Caco-2 (cell line): ENCODE measurements around the gene PRPF19. TPM values are rescaled to one million over a fixed set of nuclear protein-coding genes. Genes with fewer than 3 reads are reported as not detected.

Experiments used
- BruUV-seq: library from RNA; stranded (reverse); fragments of 400-500 nt; replicated peaks from 2 replicates; lab custom pipeline; 2021; lab: Mats Ljungman, UMichigan
- CTCF ChIA-PET: fragments of 300-600 bp; sonication (Branson Sonifier 250); formaldehyde crosslinking; loops from one replicate; lab custom pipeline; 2022; ENCODE audit warnings: antibody characterized with exemption; lab: Charles Lee
- POLR2A ChIA-PET: fragments of 300-600 bp; sonication (Branson Sonifier 250); formaldehyde crosslinking; loops from one replicate; lab custom pipeline; 2022; ENCODE audit warnings: antibody characterized with exemption; lab: Charles Lee
- DNase-seq, 2 experiments: peaks; one replicate each; pipeline versions ENCODE4 v3.0.0 to v3.0.0-alpha.2; 2020 to 2022
- H3K27me3 ChIP-seq: replicated peaks from 2 replicates; pipeline ENCODE4 v1.6.0; 2011; ENCODE audit warnings: low read length; ENCODE audit not compliant: control insufficient read depth, insufficient read depth
- H3K36me3 ChIP-seq: 2 replicates; pipeline ENCODE4 v1.5.1; 2011; ENCODE audit warnings: low read length; ENCODE audit not compliant: control insufficient read depth, insufficient read depth
- H3K4me1 ChIP-seq: fragments of 250-450 bp; sonication (Bioruptor Pico); 2 replicates; pipeline ENCODE4 v1.5.1; 2020; ENCODE audit warnings: mild to moderate bottlenecking
- H3K4me3 ChIP-seq: 2 replicates; pipeline ENCODE4 v1.5.1; 2011; ENCODE audit warnings: low read depth, mild to moderate bottlenecking, control low read depth, low read length
- H3K9me3 ChIP-seq: fragments of 250-450 bp; sonication (Bioruptor Pico); 2 replicates; pipeline ENCODE4 v1.5.1; 2020; ENCODE audit warnings: mild to moderate bottlenecking, moderate library complexity
- H3K27ac Mint-ChIP-seq: one replicate; pipeline ENCODE4 v1.8.0; 2022; ENCODE audit warnings: mixed read lengths; ENCODE audit not compliant: unreplicated experiment
- H3K27me3 Mint-ChIP-seq: one replicate; pipeline ENCODE4 v1.8.0; 2022; ENCODE audit warnings: mixed read lengths; ENCODE audit not compliant: insufficient read depth, unreplicated experiment
- H3K36me3 Mint-ChIP-seq: one replicate; pipeline ENCODE4 v1.8.0; 2022; ENCODE audit warnings: mild to moderate bottlenecking, mixed read lengths; ENCODE audit not compliant: insufficient read depth, unreplicated experiment
- H3K4me1 Mint-ChIP-seq: one replicate; pipeline ENCODE4 v1.8.0; 2022; ENCODE audit warnings: low read depth, mixed read lengths; ENCODE audit not compliant: unreplicated experiment
- H3K4me3 Mint-ChIP-seq: one replicate; pipeline ENCODE4 v1.8.0; 2022; ENCODE audit warnings: mild to moderate bottlenecking, moderate library complexity, mixed read lengths; ENCODE audit not compliant: unreplicated experiment
- H3K9me3 Mint-ChIP-seq: one replicate; pipeline ENCODE4 v1.8.0; 2022; ENCODE audit warnings: mixed read lengths; ENCODE audit not compliant: unreplicated experiment
- CTCF ChIP-seq, 2 experiments: fragments of 200-600 bp in 1 of 2; IDR thresholded peaks; 1 replicate in 1 of 2; 2 replicates in 1 of 2; pipeline versions ENCODE4 v1.5.1 to v1.8.0; 2011 to 2022; ENCODE audit warnings: antibody characterized with exemption in 1 of 2, control low read depth in 1 of 2, inconsistent platforms in 1 of 2, low read depth in 1 of 2, low read length in 1 of 2, mild to moderate bottlenecking in 1 of 2, moderate library complexity in 1 of 2; ENCODE audit not compliant: insufficient read depth in 1 of 2, severe bottlenecking in 1 of 2, unreplicated experiment in 1 of 2
- intact Hi-C: fragments of 100-400 bp; cut with micrococcal nuclease; formaldehyde crosslinking; loops from one replicate; pipeline ENCODE4 v1.10.0; 2022; ENCODE audit not compliant: unreplicated experiment
- total RNA-seq: library from RNA; stranded (reverse); gene quantifications from 2 replicates; pipeline ENCODE4 v1.2.3, GENCODE V29; 2022

The PRPF19 gene
- total RNA-seq, 1 experiment from 2014 or later, result 183 TPM

DNA sequence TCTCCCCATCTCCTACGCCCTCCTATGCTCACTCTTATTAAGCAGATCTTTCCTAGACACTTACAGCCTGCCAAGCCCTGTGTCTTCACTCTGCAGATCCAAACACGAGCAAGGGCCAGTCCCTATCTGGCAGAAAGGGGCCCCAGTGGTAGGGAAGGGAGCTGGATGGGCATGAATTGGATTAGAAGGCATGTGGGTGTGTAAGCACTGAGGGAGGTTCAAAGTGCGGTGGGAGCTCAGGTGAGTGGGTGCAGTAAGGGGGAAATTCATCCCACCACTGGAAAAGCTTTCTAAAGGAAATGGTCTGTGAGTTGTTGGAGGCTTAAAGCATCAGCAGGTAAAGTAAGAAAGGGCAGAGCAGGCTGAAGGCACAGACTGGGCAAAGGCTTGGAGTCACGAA lies 23.4 kb upstream of the PRPF19 start:
- Histone ChIP-seq H3K4me3 (no peak overlapping the region), H3K36me3 (peaks cover 3% of the 10 kb centered on the region), H3K27me3 (no peaks in the 10 kb centered on the region), H3K4me1 (peaks cover 10% of the 10 kb centered on the region), H3K9me3 (no peaks in the 10 kb centered on the region)
- Mint-ChIP-seq H3K27ac (no peak overlapping the region), H3K36me3 (peaks cover 25% of the 10 kb centered on the region), H3K4me1 (peaks cover 13% of the 10 kb centered on the region), H3K4me3 (no peak overlapping the region), H3K27me3 (no peaks in the 10 kb centered on the region), H3K9me3 (no peaks in the 10 kb centered on the region)
- intact Hi-C loops, result no loop called here
- ChIA-PET POLR2A (no interaction called here), CTCF (no interaction called here)
- no peak for DNase-seq
- TF ChIP-seq CTCF (IDR thresholded peaks at IDR 0.05; ENCODE audit: insufficient read depth in 1 of 2, low read depth in 1 of 2, low read length in 1 of 2, severe bottlenecking in 1 of 2, unreplicated experiment in 1 of 2), result no peak
- no TSS peak for BruUV-seq

- Mint-ChIP-seq H3K4me1 (peaks cover 13% of the 10 kb centered on the region), H3K27me3 (no peaks in the 10 kb centered on the region), H3K27ac (no peak overlapping the region), H3K9me3 (no peaks in the 10 kb centered on the region), H3K36me3 (peaks cover 25% of the 10 kb centered on the region), H3K4me3 (no peak overlapping the region)
- TF ChIP-seq CTCF (IDR thresholded peaks at IDR 0.05; ENCODE audit: insufficient read depth in 1 of 2, low read depth in 1 of 2, low read length in 1 of 2, severe bottlenecking in 1 of 2, unreplicated experiment in 1 of 2), result no peak
- Histone ChIP-seq H3K4me3 (no peak overlapping the region), H3K27me3 (no peaks in the 10 kb centered on the region), H3K4me1 (peaks cover 13% of the 10 kb centered on the region), H3K9me3 (no peaks in the 10 kb centered on the region), H3K36me3 (peaks cover 3% of the 10 kb centered on the region)
- no TSS peak for BruUV-seq
- intact Hi-C loops, result no loop called here
- DNase-seq, result no peak
- POLR2A ChIA-PET, result no interaction called here
- CTCF ChIA-PET, result interaction anchor here (0.9 kb wide), 1 partner anchor 29 kb away, joined by 4 read pairs; no protein-coding TSS in a partner anchor
Observed at GRCh38 chr11:60928563-60929001, 22.2 kb upstream of the PRPF19 start.

GRCh38 chr11:60927600-60927999 lies 21.2 kb upstream of the PRPF19 start:
- no peaks in the 10 kb centered on the region for H3K9me3 ChIP-seq
- CTCF ChIA-PET, result no interaction called here
- no peaks in the 10 kb centered on the region for H3K27me3 Mint-ChIP-seq
- peaks cover 21% of the 10 kb centered on the region for H3K36me3 Mint-ChIP-seq
- H3K4me3 ChIP-seq, result no peak overlapping the region
- no peak overlapping the region for H3K4me3 Mint-ChIP-seq
- peaks cover 13% of the 10 kb centered on the region for H3K4me1 ChIP-seq
- intact Hi-C loops, result no loop called here
- peaks cover 13% of the 10 kb centered on the region for H3K4me1 Mint-ChIP-seq
- H3K27ac Mint-ChIP-seq, result no peak overlapping the region
- POLR2A ChIA-PET, result no interaction called here
- no peaks in the 10 kb centered on the region for H3K27me3 ChIP-seq
- no peak for TF ChIP-seq CTCF (IDR thresholded peaks at IDR 0.05; ENCODE audit: insufficient read depth in 1 of 2, low read depth in 1 of 2, low read length in 1 of 2, severe bottlenecking in 1 of 2, unreplicated experiment in 1 of 2)
- no peaks in the 10 kb centered on the region for H3K9me3 Mint-ChIP-seq
- peaks cover 3% of the 10 kb centered on the region for H3K36me3 ChIP-seq
- peak in 1 of 2 experiments; percentile 22 for DNase-seq
- no TSS peak for BruUV-seq
